GM21717 (cell line): Measurements from ENCODE around the gene ADGRG1.
"Not testable (repeated sequence)": the region's sequence is repeated elsewhere in the genome, so short reads cannot be mapped to it uniquely, and the experiment has no call there.

ENCODE experiments used
- ATAC-seq: cut with Tn5 transposase; IDR thresholded peaks from one replicate; pipeline ENCODE4 v1.9.1; 2021; ENCODE audit warnings: mild to moderate bottlenecking, moderate library complexity; ENCODE audit not compliant: unreplicated experiment

ADGRG1 gene

GRCh38 chr16:57695680-57696069 is 67.2 kb downstream of the ADGRG1 start:
- no peak for ATAC-seq

DNA sequence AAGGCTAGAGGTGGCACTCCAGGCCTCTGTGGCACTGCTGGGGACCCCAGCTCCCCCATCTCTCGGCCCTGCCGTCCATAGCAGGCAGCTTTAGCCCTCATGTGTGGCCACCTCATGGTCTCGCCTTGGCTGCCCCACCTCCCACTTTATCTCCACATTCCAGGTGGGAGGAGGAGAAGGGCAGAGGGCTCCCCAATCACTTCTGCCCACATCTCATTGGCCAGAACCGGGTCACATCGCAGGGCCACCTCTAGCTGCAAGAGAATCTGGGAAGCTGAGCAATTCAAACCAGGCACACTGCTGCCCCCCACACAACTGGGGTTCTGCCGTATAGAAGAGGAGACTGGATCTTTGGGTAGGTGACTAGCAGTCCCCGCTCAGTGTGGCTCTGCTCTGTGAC is 67.8 kb downstream of the ADGRG1 start:
- no peak for ATAC-seq

- no peak for ATAC-seq
Measured at GRCh38 chr16:57697896-57698537, 69.6 kb downstream of the ADGRG1 start.

GRCh38 chr16:57698812-57699405 is 70.5 kb downstream of the ADGRG1 start:
- ATAC-seq: no peak

GRCh38 chr16:57699481-57699880 is 71.1 kb downstream of the ADGRG1 start:
- ATAC-seq: no peak

- ATAC-seq: no peak
Measured at GRCh38 chr16:57699899-57700298, 71.5 kb downstream of the ADGRG1 start.

DNA sequence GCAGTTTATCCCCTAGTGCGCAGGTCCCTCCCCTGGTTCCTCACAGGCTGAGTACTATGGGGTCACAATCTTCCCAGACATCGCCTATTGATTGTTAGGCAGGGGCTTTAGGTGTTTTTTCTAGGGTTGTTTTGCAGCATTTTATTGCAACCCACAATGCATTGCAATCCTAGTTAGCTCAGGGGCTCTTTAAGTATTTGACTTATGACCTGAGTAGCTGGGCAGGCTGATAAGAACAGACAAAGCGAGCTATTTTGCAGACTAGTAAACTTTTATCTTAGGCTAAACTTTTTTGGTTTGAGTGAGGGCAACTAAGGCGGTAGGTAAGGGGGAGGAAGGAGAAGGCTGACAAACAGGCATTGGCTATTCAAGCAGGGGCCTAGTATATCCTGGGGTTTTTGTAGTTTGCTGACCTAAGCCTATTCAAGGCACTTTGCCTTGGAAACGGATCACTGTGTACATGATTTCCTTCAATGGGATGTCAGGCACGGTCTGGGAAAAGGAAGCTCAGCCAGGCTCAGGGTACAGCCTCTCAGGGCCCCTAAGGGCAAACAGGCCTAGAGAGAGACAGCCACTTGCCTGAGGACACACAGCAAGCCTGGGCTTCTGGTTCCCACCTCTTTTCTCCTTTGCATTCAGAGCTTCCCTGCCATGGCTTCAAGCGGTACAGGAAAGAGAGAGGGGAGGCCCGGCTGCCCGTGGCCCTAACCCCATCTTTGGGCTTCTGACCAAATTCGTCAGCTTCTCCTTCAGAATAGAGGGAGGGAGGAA is 72.5 kb downstream of the ADGRG1 start:
- ATAC-seq: no peak

GRCh38 chr16:57701759-57702371 is 73.4 kb downstream of the ADGRG1 start:
- no peak for ATAC-seq

GRCh38 chr16:57703416-57704010 is 75.1 kb downstream of the ADGRG1 start:
- no peak for ATAC-seq

GRCh38 chr16:57704011-57704904 is 75.8 kb downstream of the ADGRG1 start:
- ATAC-seq: no peak

- no peak for ATAC-seq
Measured at GRCh38 chr16:57704905-57705852, 76.7 kb downstream of the ADGRG1 start.

GRCh38 chr16:57706717-57707116 is 78.3 kb downstream of the ADGRG1 start:
- no peak for ATAC-seq

- no peak for ATAC-seq
Measured at GRCh38 chr16:57707331-57707730, 78.9 kb downstream of the ADGRG1 start.

GRCh38 chr16:57708168-57708567 is 79.7 kb downstream of the ADGRG1 start:
- no peak for ATAC-seq

DNA sequence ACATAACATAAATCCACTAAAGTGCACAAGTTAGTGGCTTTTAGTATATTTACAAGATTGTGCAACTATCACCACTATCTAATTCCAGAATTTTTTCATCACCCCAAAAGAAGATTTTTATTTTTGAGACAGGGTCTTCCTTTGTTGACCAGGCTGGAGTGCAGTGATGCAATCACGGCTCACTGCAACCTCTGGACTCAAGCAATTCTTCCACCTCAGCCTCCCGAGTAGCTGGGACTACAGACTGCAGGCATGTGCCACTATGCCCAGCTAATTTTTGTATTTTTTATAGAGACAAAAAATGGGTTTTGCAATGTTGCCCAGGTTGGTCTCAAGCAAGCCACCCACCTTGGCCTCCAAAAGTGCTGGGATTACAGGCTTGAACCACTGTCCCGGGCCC is 81.2 kb downstream of the ADGRG1 start:
- no peak for ATAC-seq

DNA sequence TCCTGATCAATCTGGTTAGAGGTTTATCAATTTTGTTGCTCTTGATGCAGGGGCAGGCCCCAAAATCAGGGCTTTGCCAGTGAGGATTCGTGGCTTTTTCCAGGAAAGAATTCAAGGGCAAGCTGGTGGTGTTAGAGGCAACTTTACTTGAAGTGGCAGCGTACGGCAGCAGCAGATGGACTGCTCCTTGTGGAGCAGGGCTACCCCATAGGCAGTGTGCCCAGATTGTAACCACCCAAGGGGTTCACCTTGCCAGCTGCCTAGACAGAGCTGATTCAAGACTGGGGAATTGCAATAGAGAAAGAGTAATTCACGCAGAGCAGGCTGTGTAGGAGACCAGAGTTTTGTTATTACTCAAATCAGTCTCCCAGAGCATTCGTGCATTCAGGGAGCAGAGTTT is 82.9 kb downstream of the ADGRG1 start:
- ATAC-seq: no peak

DNA sequence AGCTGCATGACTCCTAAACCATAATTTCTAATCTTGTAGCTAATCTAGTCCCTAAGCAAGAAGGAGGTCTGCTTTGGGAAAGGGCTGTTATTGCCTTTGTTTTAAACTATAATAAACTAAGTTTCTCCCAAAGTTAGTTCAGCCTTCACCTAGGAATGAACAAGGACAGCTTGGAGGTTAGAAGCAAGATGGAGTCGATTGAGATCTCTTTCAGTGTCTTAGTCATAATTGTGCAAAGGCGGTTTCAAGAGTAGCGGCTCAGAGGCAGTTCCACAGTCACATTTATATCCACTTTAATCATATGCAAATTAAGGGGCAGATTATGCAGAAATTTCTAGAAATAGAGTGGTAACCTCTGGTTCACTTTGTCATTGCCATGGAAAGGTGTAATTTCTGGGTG is 83.6 kb downstream of the ADGRG1 start:
- ATAC-seq: no peak

- not testable (repeated sequence) for ATAC-seq
Measured at GRCh38 chr16:57712569-57712968, 84.1 kb downstream of the ADGRG1 start.

DNA sequence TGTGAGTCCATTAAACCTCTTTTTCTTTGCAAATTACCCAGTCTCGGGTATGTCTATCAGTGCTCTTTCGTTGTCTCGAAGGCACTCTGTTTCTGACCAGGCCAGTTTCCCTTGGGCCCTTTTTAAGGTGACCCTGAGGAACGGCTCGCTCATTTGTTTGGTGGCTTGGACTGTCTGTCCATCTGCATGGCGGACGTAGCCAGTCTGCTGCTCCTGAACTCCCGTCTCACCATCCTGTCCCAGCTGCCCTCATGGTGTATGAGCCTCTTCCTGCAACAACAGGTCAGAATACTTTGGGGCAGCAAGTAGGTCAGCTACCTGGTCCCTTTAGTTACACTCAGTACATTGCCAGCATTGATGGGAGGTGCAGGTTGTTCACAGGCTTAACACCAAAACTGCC is 85.2 kb downstream of the ADGRG1 start:
- ATAC-seq: no peak
